Measurements from ENCODE around the gene ITPRIPL2.

Gene ITPRIPL2

DNA sequence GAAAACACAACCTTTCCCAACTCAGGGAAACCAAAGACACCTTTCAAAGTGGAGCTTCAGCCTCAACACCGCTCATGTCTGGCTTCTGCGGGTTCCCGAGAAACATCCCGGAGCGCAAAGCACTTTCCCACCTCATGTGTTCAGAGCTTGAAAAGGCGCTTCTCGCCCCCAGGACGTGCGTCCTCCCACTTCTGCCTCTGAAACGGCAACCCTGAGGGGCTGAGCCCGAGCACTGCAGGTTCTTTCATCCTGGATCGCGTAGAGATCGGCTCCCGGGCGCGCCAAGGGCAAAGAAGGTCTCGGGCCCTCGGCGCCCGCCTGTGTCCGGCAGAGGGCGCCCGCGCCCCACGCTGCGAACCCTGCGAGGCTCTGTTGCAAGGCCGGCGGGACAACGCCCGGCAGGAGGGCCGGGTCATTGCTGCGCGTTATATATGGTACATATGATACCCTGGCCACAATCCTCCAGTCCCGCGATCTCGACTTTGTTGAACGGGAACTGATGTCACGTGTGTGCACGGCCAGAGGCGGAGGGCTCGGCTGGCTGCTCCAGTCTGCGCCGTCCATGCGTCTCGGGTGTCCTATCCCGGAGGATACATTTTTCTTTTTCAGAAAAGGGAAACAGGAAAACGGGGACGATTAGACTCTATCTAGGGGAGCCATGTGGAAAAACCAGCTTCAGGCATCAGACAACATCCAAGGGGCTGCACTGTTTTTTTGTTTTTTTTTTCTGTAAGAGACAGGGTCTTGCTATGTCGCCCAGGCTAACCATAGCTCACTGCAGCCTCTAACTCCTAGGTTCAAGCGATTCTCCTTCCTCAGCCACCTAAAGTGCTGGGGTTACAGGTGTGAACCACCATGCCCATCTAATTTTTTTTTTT, 27.2 kb upstream of the ITPRIPL2 start:
- TF ChIP-seq, protein P1, sequence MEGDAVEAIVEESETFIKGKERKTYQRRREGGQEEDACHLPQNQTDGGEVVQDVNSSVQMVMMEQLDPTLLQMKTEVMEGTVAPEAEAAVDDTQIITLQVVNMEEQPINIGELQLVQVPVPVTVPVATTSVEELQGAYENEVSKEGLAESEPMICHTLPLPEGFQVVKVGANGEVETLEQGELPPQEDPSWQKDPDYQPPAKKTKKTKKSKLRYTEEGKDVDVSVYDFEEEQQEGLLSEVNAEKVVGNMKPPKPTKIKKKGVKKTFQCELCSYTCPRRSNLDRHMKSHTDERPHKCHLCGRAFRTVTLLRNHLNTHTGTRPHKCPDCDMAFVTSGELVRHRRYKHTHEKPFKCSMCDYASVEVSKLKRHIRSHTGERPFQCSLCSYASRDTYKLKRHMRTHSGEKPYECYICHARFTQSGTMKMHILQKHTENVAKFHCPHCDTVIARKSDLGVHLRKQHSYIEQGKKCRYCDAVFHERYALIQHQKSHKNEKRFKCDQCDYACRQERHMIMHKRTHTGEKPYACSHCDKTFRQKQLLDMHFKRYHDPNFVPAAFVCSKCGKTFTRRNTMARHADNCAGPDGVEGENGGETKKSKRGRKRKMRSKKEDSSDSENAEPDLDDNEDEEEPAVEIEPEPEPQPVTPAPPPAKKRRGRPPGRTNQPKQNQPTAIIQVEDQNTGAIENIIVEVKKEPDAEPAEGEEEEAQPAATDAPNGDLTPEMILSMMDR (IDR thresholded peaks at IDR 0.05; ENCODE audit: extremely low read depth, missing control alignments): peak; percentile 87

GRCh38 chr16:19088341-19088916, 25.3 kb upstream of the ITPRIPL2 start:
- TF ChIP-seq, protein P1 (IDR thresholded peaks at IDR 0.05; ENCODE audit: extremely low read depth, missing control alignments): no peak
- DNase-seq (ENCODE audit: low spot score): no peak

More for the DNA sequence above, 27.2 kb upstream of the ITPRIPL2 start:
- peak; percentile 82 for DNase-seq (ENCODE audit: low spot score)

DNA sequence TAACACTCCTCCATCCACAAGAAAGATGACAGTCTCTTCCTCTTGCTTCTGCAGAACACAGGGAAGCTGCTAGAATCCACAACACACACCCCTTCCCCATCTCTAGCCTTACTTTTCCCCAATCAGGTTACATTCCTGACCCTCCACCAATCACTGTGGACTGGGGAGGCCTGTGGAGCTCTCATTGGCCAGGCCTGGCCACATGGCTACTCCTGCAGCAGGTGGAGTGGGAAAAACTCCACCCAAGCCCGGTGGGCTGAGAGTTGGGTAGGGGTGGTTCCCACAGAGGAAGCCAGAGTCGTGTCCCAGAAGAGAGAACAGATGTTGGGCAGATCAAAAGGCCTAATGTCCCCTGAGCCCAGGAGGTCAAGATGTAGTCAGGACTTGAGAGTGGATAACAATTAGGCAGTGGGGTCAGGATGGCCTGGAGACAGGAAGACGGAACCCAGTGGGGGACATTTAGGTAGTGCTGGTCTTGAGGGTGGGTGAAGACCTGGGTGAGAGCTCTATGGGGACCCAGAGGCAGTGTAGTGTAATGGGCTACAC, 24.3 kb upstream of the ITPRIPL2 start:
- TF ChIP-seq, protein P1 (IDR thresholded peaks at IDR 0.05; ENCODE audit: extremely low read depth, missing control alignments): no peak
- DNase-seq (ENCODE audit: low spot score): no peak

GRCh38 chr16:19090916-19091315, 22.8 kb upstream of the ITPRIPL2 start:
- TF ChIP-seq, protein P1 (IDR thresholded peaks at IDR 0.05; ENCODE audit: extremely low read depth, missing control alignments): no peak
- no peak for DNase-seq (ENCODE audit: low spot score)

- TF ChIP-seq, protein P1 (IDR thresholded peaks at IDR 0.05; ENCODE audit: extremely low read depth, missing control alignments): no peak
- DNase-seq (ENCODE audit: low spot score): no peak
These were observed 20.9 kb upstream of the ITPRIPL2 start for GRCh38 chr16:19092653-19093410.

DNA sequence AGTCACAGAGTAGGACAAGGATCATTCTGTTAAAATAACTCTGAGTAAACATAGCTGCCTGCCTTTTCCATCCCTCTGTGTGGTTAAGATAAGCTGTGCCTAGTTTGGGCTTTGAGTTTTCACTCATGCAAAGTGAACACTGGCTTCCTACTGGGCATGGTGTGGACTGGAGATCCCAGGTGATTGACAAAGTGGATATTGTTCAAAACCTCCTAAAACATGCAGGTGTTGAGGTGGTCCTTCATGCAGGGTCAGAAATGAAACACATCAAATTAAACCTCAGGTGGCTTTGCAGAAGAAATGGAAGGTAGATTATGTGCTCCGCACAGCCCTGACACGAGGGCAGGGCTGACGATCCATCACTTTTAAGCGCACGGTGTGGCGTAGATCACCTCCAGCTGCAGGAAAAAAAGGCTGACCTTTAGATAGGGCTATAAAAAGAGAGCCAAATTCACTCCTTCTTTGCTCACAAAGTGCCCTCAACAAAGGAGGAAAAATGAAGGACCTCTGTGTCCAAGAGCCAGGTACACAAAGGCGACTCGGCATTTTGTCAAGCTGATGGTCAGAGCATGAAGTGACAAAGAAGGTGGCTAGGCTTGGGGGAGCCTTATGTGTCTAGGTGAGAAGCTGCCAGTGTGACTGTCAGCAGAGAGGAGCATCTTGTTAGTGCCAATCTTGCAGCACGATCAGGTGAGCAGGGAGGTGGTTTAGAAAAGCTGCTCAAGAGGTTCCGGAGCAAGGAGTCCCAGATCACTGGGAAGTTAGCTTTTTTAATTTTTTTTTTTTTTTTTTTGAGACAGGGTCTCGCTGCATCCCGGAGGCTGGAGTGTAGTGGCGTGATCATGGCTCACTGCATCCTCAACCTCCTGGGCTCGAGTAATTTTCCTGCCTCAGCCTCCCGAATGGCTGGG, 19.9 kb upstream of the ITPRIPL2 start:
- no peak for DNase-seq (ENCODE audit: low spot score)
- TF ChIP-seq, protein P1 (IDR thresholded peaks at IDR 0.05; ENCODE audit: extremely low read depth, missing control alignments): no peak
